Right renal pelvis (tissue), 4 donors: ENCODE results near the gene NSRP1. TPM values are rescaled to one million over a fixed set of nuclear protein-coding genes. Genes with fewer than 3 reads are reported as not detected.
"Not testable (repeated sequence)": the region's sequence is repeated elsewhere in the genome, so short reads cannot be mapped to it uniquely, and the experiment has no call there.

Source experiments
- DNase-seq, 4 donors: peaks; one replicate each; pipeline ENCODE4 v3.0.0-alpha.2; 2013; ENCODE audit warnings: low read depth in 4 of 4, low spot score in 3 of 4, missing footprints in 1 of 4
- polyA plus RNA-seq, 4 donors: library from polyadenylated mRNA; unstranded; fragments of 120-200 nt; gene quantifications; one replicate each; pipeline ENCODE4 v1.2.1, GENCODE V29; 2013; ENCODE audit not compliant: insufficient read length in 4 of 4

Gene NSRP1
- polyA plus RNA-seq, 4 donors = 34.3 to 41.8 (median 41.0) TPM

GRCh38 chr17:30219315-30219714, 102.7 kb downstream of the NSRP1 start:
- no peak for DNase-seq

- no peak for DNase-seq
Observed at GRCh38 chr17:30219833-30220232, 103.2 kb downstream of the NSRP1 start.

- no peak for DNase-seq
Observed at GRCh38 chr17:30220414-30220813, 103.8 kb downstream of the NSRP1 start.

GRCh38 chr17:30221346-30221745, 104.7 kb downstream of the NSRP1 start:
- no peak for DNase-seq

- no peak for DNase-seq
Observed at GRCh38 chr17:30222251-30222650, 105.6 kb downstream of the NSRP1 start.

- DNase-seq = no peak
Observed at GRCh38 chr17:30222721-30223175, 106.1 kb downstream of the NSRP1 start.

- no peak for DNase-seq
Observed at GRCh38 chr17:30224419-30224960, 107.9 kb downstream of the NSRP1 start.

- no peak for DNase-seq
Observed at GRCh38 chr17:30225112-30225511, 108.5 kb downstream of the NSRP1 start.

- no peak for DNase-seq
Observed at GRCh38 chr17:30225919-30226553, 109.4 kb downstream of the NSRP1 start.

GRCh38 chr17:30226878-30227277, 110.3 kb downstream of the NSRP1 start:
- no peak for DNase-seq

GRCh38 chr17:30228011-30228410, 111.4 kb downstream of the NSRP1 start:
- no peak for DNase-seq

- no peak for DNase-seq
Observed at GRCh38 chr17:30229012-30229411, 112.4 kb downstream of the NSRP1 start.

- not testable (repeated sequence) for DNase-seq
Observed at GRCh38 chr17:30230009-30230408, 113.4 kb downstream of the NSRP1 start.

GRCh38 chr17:30230596-30231125, 114.0 kb downstream of the NSRP1 start:
- no peak for DNase-seq

GRCh38 chr17:30232015-30232823, 115.6 kb downstream of the NSRP1 start:
- DNase-seq = no peak

- no peak for DNase-seq
Observed at GRCh38 chr17:30232824-30233427, 116.3 kb downstream of the NSRP1 start.

GRCh38 chr17:30234296-30234695, 117.7 kb downstream of the NSRP1 start:
- DNase-seq = no peak

- DNase-seq = no peak
Observed at GRCh38 chr17:30234964-30235363, 118.3 kb downstream of the NSRP1 start.

- DNase-seq = no peak
Observed at GRCh38 chr17:30235386-30236296, 119.0 kb downstream of the NSRP1 start, which contains the start of gene SLC6A4. TSS of gene SLC6A4 (minus strand) at chr17:30235697. CDS start at chr17:30221958, 13,739 bp downstream.
